T-cell (primary cell): ENCODE measurements around the gene INPP5E. TPM values are rescaled to one million over a fixed set of nuclear protein-coding genes. Genes with fewer than 3 reads are reported as not detected.

Experiments used
- ATAC-seq, 4 experiments: fragments of 200-7000 bp in 3 of 4; fragments of 150-1000 bp in 1 of 4; cut with Tn5 transposase; replicated peaks in 1 of 4; 1 replicate in 3 of 4; 2 replicates in 1 of 4; pipeline ENCODE4 v1.10.0; 2021; ENCODE audit warnings: moderate library complexity in 3 of 4, mild to moderate bottlenecking in 2 of 4, moderate number of reproducible peaks in 1 of 4
- CTCF ChIA-PET, 2 donors: fragments of 300-600 bp; sonication (Branson Sonifier 250); formaldehyde crosslinking; loops; one replicate each; lab custom pipeline; 2022; ENCODE audit warnings: antibody characterized with exemption in 2 of 2; lab: Charles Lee
- POLR2A ChIA-PET, 2 donors: fragments of 300-600 bp; sonication (Branson Sonifier 250); formaldehyde crosslinking; loops; one replicate each; lab custom pipeline; 2022; ENCODE audit warnings: antibody characterized with exemption in 2 of 2; lab: Charles Lee
- DNase-seq, 35 experiments: peaks; one replicate each; pipeline versions ENCODE4 v3.0.0 to v3.0.0-alpha.2; 2013 to 2023
- H3K27ac ChIP-seq: one replicate; pipeline ENCODE4 v1.5.1; 2013; ENCODE audit warnings: low read length
- H3K27me3 ChIP-seq, 2 experiments: replicated peaks in 1 of 2; 1 replicate in 1 of 2; 2 replicates in 1 of 2; pipeline versions ENCODE4 v1.6.1 to v1.7.0; 2013; ENCODE audit warnings: low read length in 1 of 2, mixed read lengths in 1 of 2; ENCODE audit not compliant: control insufficient read depth in 2 of 2, insufficient read depth in 2 of 2; ENCODE audit errors: extremely low read depth in 1 of 2
- H3K36me3 ChIP-seq, 2 donors: 1 replicate in 1 of 2; 2 replicates in 1 of 2; pipeline versions ENCODE4 v1.6.1 to v1.7.0; 2013; ENCODE audit warnings: low read length in 1 of 2; ENCODE audit not compliant: control insufficient read depth in 2 of 2, insufficient read depth in 1 of 2; ENCODE audit errors: extremely low read depth in 1 of 2
- H3K4me1 ChIP-seq, 2 experiments: 1 replicate in 1 of 2; 2 replicates in 1 of 2; pipeline versions ENCODE4 v1.6.1 to v1.7.0; 2013; ENCODE audit warnings: low read length in 2 of 2, mixed read lengths in 1 of 2; ENCODE audit not compliant: insufficient read depth in 2 of 2, control insufficient read depth in 1 of 2; ENCODE audit errors: extremely low read depth in 1 of 2
- H3K4me3 ChIP-seq, 2 donors: 1 replicate in 1 of 2; 2 replicates in 1 of 2; pipeline versions ENCODE4 v1.5.1 to v1.7.0; 2013; ENCODE audit warnings: mild to moderate bottlenecking in 2 of 2, low read length in 1 of 2, moderate library complexity in 1 of 2; ENCODE audit not compliant: control insufficient read depth in 1 of 2; ENCODE audit errors: extremely low read depth in 1 of 2
- H3K9me3 ChIP-seq: 2 replicates; pipeline ENCODE4 v1.7.0; 2013
- H3K27ac Mint-ChIP-seq, 2 donors: one replicate each; pipeline ENCODE4 v1.8.0; 2020 to 2021; ENCODE audit warnings: mild to moderate bottlenecking in 2 of 2, mixed read lengths in 2 of 2
- H3K27me3 Mint-ChIP-seq, 2 donors: one replicate each; pipeline ENCODE4 v1.8.0; 2021 to 2022; ENCODE audit warnings: mixed read lengths in 2 of 2
- H3K36me3 Mint-ChIP-seq: one replicate; pipeline ENCODE4 v1.8.0; 2021; ENCODE audit warnings: mixed read lengths
- H3K4me1 Mint-ChIP-seq, 3 donors: one replicate each; pipeline ENCODE4 v1.8.0; 2020 to 2022; ENCODE audit warnings: mixed read lengths in 3 of 3, mild to moderate bottlenecking in 1 of 3
- H3K4me3 Mint-ChIP-seq, 3 donors: one replicate each; pipeline ENCODE4 v1.8.0; 2020 to 2022; ENCODE audit warnings: mild to moderate bottlenecking in 3 of 3, mixed read lengths in 3 of 3, moderate library complexity in 3 of 3
- H3K9me3 Mint-ChIP-seq, 3 donors: one replicate each; pipeline ENCODE4 v1.8.0; 2020 to 2022; ENCODE audit warnings: mixed read lengths in 3 of 3
- WGBS: methylation state at CpG from one replicate; pipeline ENCODE4 v1.1.5; 2013; ENCODE audit warnings: missing lambda C conversion rate; ENCODE audit not compliant: insufficient coverage; 5-methylcytosine and 5-hydroxymethylcytosine counted together
- total RNA-seq, 35 experiments: library from RNA in 6 of 35; stranded (reverse) in 6 of 35; fragments of 120-200 nt in 1 of 35; gene quantifications; one replicate each; pipeline versions ENCODE4 v1.2.1 to v1.2.4 and lab custom pipeline; 2013 to 2026

The INPP5E gene, protein sequence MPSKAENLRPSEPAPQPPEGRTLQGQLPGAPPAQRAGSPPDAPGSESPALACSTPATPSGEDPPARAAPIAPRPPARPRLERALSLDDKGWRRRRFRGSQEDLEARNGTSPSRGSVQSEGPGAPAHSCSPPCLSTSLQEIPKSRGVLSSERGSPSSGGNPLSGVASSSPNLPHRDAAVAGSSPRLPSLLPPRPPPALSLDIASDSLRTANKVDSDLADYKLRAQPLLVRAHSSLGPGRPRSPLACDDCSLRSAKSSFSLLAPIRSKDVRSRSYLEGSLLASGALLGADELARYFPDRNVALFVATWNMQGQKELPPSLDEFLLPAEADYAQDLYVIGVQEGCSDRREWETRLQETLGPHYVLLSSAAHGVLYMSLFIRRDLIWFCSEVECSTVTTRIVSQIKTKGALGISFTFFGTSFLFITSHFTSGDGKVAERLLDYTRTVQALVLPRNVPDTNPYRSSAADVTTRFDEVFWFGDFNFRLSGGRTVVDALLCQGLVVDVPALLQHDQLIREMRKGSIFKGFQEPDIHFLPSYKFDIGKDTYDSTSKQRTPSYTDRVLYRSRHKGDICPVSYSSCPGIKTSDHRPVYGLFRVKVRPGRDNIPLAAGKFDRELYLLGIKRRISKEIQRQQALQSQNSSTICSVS
- total RNA-seq (10 to 100 TPM; 16.5 to 35.5 (median 31.8) TPM), total RNA-seq (lab: John Stamatoyannopoulos, UW) (31.7 to 79.1 (median 49.5) reads per million in 29 experiments)
- 8.4 TPM for total RNA-seq (2013)

DNA sequence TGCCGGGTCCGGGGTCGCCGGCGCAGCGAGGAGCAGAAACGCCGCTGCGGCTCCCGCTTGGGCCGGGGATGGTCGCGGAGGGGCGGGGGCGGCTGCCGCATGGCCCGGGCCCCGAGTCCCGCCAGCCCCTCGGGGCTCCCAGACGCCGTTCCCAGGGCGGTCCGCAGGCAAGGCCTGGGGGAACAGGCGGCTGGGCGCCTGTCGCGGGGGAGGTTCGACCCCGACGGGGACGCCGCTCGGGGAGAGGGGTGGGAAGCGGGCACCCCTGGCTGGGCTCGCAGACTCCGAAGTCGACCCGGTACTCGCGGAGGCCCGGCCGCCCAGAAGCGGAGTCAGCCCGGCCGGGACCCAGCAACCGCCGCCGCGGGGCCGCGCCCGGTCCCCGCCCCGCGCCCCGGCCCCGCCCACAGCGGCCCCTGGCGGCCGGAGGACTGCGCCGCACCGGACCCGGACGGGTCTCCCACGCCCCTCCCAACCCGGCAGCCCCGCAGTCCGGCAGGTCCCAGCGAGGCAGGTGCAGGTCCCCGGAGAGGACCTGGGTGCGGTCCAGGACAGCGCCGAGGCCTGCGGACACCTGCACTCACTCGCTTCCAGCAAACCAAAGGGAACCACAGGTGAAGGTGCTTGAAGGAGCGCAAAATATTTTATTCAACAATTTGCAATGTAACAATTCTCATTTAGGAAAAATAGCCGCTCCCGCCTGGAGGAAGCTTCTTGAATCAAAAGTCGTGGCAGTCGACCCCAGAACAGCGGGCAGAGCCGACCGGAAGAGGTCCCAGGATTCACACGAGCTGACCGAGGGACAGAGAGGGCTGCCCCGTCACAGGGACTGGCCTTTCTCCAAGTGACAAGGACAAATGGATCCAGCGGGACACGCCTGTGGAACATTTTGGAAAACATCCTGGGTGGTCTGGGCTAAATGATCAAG, at the start of gene INPP5E:
Gene INPP5E (minus strand): TSS at position 365 of the 928 bp plus-strand sequence. CDS start 426 bp downstream, outside the sequence.
- H3K27ac Mint-ChIP-seq, result no peak within 1 kb of the TSS
- peaks cover 23% of the 10 kb centered on the region for H3K36me3 Mint-ChIP-seq
- no peaks in the 10 kb centered on the region for H3K27me3 ChIP-seq
- peaks cover 0 to 27% of the 10 kb centered on the region in 2 experiments for H3K4me1 ChIP-seq
- ChIA-PET CTCF (interaction anchor here (0.6 kb wide), 2 partner anchors 585 to 595 kb away, joined by 3 read pairs; no protein-coding TSS in a partner anchor), POLR2A (no interaction called here)
- H3K4me3 Mint-ChIP-seq, result peak within 1 kb of the TSS; percentile 77 to 84 (median 81)
- DNase-seq, result peak; percentile 19 to 89 (median 72)
- no peaks in the 10 kb centered on the region for H3K27me3 Mint-ChIP-seq
- peaks cover 9 to 40% of the 10 kb centered on the region in 2 donors for H3K36me3 ChIP-seq
- 8% methylated on average over 86 of the region's 90 CpGs for WGBS
- H3K4me1 Mint-ChIP-seq, result peaks cover 20 to 29% (median 28%) of the 10 kb centered on the region in 3 donors
- ATAC-seq, result peak; percentile 78 to 89 (median 86)
- no peaks in the 10 kb centered on the region for H3K9me3 ChIP-seq
- peak within 1 kb of the TSS; percentile 66 to 67 for H3K4me3 ChIP-seq
- no peak within 1 kb of the TSS for H3K27ac ChIP-seq
- H3K9me3 Mint-ChIP-seq, result no peaks in the 10 kb centered on the region

DNA sequence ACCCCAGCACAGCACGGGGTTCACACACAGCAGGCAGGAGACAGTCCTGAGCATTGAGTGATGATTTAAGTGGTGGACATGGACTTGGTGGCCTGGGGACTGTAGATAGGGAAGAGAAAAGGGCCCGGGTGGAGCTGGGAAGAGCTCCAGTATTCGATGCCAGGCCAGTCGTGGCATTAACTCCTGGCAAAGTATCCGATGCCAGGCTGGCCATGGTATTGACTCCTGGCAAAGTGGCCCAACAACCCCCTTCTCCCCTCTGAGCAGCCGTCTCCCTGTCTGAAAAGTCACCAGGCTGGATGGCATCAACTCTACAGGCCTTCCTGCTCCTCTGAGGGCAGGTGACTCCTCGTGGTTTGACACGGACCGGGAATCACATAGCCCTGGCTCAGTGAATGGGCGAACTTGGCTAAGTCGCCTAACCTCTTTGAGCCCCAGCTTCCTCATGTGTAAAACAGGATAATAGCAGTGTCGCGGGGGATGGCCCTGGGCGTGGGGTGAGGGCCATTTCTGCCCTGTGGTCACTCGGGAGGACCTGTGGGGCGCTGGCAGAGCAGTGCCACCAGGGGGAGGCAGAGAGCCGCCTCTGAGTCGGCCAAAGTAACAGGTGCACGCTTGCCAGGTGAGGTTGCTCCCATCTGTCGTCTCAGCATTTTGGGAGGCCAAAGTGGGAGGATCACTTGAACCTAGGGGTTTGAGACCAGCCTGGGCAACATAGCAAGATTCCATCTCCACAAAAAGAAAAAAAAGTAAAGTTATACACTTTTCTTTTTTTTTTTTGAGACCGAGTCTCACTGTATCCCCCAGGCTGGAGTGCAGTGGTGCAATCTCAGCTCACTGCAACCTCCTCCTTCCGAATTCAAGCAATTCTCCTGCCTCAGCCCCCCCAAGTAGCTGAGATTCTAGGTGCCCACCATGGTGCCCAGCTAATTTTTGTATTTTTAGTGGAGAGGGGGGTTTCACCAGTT, 48.9 kb upstream of the INPP5E start:
- H3K9me3 ChIP-seq, result no peaks in the 10 kb centered on the region
- CTCF ChIA-PET, result interaction anchor here (0.6 to 1.4 kb wide), 6 partner anchors 45 to 239 kb away, joined by 3 to 4 read pairs (median 3); no protein-coding TSS in a partner anchor
- no peak overlapping the region for H3K4me3 ChIP-seq
- H3K27me3 ChIP-seq, result peaks cover 0 to 11% of the 10 kb centered on the region in 2 experiments
- H3K36me3 Mint-ChIP-seq, result peaks cover 2% of the 10 kb centered on the region
- H3K4me1 Mint-ChIP-seq, result peaks cover 7 to 10% (median 7%) of the 10 kb centered on the region in 3 donors
- H3K27me3 Mint-ChIP-seq, result no peaks in the 10 kb centered on the region
- H3K27ac Mint-ChIP-seq, result no peak overlapping the region
- POLR2A ChIA-PET, result no interaction called here
- H3K4me3 Mint-ChIP-seq, result no peak overlapping the region
- no peak overlapping the region for H3K27ac ChIP-seq
- whole genome bisulfite sequencing, result 30% methylated on average over 14 of the region's 22 CpGs
- DNase-seq (peak in 34 of 35 experiments; percentile 42 to 87 (median 67)), ATAC-seq (peak; percentile 36 to 40 (median 38))
- H3K9me3 Mint-ChIP-seq, result no peaks in the 10 kb centered on the region
- peaks cover 0 to 3% of the 10 kb centered on the region in 2 donors for H3K36me3 ChIP-seq
- H3K4me1 ChIP-seq, result peaks cover 0 to 22% of the 10 kb centered on the region in 2 experiments

DNA sequence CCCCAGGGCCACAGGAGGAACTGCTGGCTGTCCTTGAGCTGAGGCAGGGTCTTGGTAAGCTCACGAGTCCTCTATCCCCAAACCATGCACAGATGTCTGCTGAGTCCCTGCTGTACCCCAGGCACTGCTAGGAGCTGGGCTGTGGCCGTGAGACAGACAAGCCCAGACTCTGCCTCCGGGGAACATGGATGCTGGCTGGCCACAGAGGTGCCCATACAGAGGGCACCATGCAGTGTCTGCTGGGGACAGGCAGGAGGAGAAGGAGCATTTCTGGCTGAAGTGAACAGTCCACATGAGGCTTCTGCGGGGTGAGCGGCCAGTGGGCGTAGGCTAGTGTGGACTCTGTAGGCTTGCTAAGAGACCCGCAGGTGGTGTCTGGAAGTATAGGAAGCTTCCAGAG, 48.0 kb upstream of the INPP5E start:
- no peak overlapping the region for H3K4me3 ChIP-seq
- peaks cover 0 to 11% of the 10 kb centered on the region in 2 experiments for H3K27me3 ChIP-seq
- no peaks in the 10 kb centered on the region for H3K9me3 ChIP-seq
- H3K4me1 ChIP-seq, result peaks cover 0 to 24% of the 10 kb centered on the region in 2 experiments
- DNase-seq, result no peak
- 86% methylated on average over 7 of the region's 7 CpGs for WGBS
- CTCF ChIA-PET, result interaction anchor here (0.6 to 1.3 kb wide), 4 partner anchors 144 to 532 kb away, joined by 3 to 6 read pairs (median 3); no protein-coding TSS in a partner anchor
- ATAC-seq, result no peak
- no peaks in the 10 kb centered on the region for H3K9me3 Mint-ChIP-seq
- H3K4me3 Mint-ChIP-seq, result no peak overlapping the region
- H3K4me1 Mint-ChIP-seq, result peaks cover 7 to 10% (median 7%) of the 10 kb centered on the region in 3 donors
- no peaks in the 10 kb centered on the region for H3K27me3 Mint-ChIP-seq
- POLR2A ChIA-PET, result interaction anchor here in 1 of 2 donors (0.7 kb wide), 1 partner anchor 160 kb away, joined by 3 read pairs; no protein-coding TSS in a partner anchor
- no peak overlapping the region for H3K27ac Mint-ChIP-seq
- peaks cover 0 to under 1% of the 10 kb centered on the region in 2 donors for H3K36me3 ChIP-seq
- H3K27ac ChIP-seq, result no peak overlapping the region
- H3K36me3 Mint-ChIP-seq, result peaks cover 2% of the 10 kb centered on the region

DNA sequence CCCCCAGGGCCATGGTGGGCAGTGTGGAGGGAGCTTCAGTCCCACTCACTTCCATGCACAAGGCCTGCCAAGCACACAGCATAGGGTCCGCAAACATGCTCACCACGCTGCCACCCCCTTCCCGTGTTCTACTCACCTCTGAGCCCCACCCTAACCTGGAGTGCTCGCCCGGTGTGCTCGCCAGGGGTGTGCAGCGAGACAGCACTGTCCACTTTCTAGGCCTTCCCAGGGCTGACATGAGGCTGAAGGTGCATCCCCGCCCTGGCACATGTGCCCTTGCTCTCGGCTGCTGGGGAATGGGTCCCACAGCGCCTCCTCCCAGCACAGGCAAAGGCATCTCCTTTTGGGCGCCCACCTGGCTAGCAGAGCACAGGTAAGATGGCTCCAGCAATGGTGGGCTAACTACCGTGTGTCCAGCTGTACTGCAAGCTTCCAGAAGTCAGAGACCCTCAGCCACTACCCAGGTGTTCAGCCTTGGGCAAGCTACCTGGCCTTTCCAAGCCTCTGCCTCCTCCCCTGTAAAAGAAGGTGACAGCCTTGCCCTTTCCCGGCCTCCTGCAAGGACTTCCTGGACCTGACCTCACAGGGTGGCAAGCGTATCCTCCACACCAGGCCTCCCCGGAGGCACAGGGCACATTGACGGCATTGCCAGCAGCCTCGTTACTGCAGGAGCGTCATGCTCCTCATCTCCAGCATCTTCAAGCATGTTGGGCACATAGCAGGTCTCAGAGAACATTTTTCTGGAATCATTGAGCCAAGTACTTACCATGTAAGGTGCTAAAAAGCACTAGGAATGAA, 47.4 kb upstream of the INPP5E start:
- Histone ChIP-seq H3K4me1 (peaks cover 2 to 24% of the 10 kb centered on the region in 2 experiments), H3K9me3 (no peaks in the 10 kb centered on the region), H3K36me3 (no peaks in the 10 kb centered on the region), H3K27ac (no peak overlapping the region), H3K4me3 (no peak overlapping the region), H3K27me3 (peaks cover 0 to 11% of the 10 kb centered on the region in 2 experiments)
- WGBS, result 89% methylated on average over 17 of the region's 18 CpGs
- POLR2A ChIA-PET, result interaction anchor here in 1 of 2 donors (0.7 kb wide), 1 partner anchor 161 kb away, joined by 3 read pairs; no protein-coding TSS in a partner anchor
- CTCF ChIA-PET, result interaction anchor here in 1 of 2 donors (0.6 to 1.3 kb wide), 3 partner anchors 9 to 533 kb away, joined by 3 to 6 read pairs (median 4); no protein-coding TSS in a partner anchor
- Mint-ChIP-seq H3K4me1 (peaks cover 9 to 16% (median 11%) of the 10 kb centered on the region in 3 donors), H3K27me3 (no peaks in the 10 kb centered on the region), H3K9me3 (no peaks in the 10 kb centered on the region), H3K36me3 (no peaks in the 10 kb centered on the region), H3K4me3 (no peak overlapping the region), H3K27ac (no peak overlapping the region)
- no peak for ATAC-seq
- DNase-seq, result no peak
